HG03159 (cell line): Measurements from ENCODE around the gene OR10AD1.

Experiments
- ATAC-seq: cut with Tn5 transposase; IDR thresholded peaks from one replicate; pipeline ENCODE4 v1.9.1; 2021; ENCODE audit warnings: mild to moderate bottlenecking, moderate library complexity; ENCODE audit not compliant: unreplicated experiment

Gene OR10AD1

GRCh38 chr12:48192861-48193260 lies 10.2 kb downstream of the OR10AD1 start:
- ATAC-seq: no peak

GRCh38 chr12:48191096-48191495 lies 12.0 kb downstream of the OR10AD1 start:
- no peak for ATAC-seq

- ATAC-seq: peak; percentile 53
Measured at GRCh38 chr12:48189331-48190125, 13.6 kb downstream of the OR10AD1 start.

DNA sequence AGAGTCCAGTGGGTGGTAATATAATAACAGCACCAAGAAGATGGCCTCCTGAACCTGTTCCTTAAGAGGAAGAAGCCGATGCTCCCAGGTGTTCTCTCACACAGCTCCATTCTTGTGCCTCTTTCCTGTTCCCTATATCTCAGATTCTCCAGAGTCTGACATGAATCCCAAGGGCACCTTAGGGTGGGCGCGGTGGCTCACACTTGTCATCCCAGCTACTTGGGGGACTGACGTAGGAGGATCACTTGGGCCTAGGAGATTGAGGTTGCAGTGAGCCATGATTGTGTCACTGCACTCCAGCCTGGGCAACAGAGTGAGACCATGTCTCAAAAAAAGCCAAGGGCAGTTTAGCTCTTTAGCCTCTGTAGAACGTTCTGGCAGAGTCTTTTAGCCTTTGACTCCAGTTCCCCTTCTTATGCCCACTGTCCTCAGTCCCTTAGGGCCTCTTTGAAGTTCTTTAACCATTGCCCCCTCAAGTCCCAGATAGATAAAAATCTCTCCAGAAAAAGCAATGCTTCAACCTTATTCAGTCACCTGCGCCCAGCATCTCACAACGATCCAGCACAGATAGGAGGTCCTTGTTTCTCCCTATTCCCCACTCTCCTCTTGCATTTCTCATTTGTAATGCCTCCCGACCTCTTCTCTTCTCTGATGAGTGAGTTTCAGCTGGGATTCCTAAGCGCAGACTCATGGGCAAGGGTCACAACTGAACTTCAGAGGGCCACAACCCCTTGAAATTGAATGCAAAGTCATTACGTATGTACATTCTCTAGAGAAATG lies 15.0 kb downstream of the OR10AD1 start:
- ATAC-seq: no peak

DNA sequence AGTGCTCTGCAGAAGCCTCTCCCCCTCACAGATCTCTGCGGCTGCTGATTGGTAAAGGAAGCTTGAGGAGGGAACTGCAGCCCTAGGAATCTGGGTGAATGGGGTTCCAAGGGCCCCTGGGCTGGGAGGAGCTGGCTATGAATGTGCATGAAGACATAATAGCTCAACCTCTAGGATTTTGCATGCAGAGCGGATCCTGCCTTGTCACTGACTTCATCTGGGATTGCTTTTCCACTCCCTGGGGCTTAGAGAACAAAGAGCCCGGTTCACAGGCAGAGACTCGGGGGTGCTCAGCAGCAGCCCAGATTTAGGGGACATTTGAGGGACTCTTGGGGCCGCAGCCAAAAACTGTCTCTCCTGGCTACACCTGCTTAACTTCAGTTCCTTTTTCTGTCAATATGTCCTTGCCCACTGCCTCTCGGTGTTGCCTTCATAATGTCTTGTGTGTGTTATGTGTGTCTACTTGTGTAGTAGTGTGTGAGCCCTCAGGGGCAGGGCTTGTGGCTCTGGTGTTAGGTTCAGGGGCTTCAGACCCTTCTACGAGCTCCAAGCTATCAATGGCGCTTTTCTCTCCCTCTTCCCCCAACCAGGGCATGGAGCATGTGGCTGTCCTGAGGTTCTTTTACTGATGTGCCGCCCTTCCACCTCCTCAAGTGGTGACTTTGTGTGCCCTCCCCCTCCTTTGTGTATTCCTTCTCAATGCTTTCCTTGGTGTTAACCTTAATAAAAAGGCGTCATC lies 17.7 kb downstream of the OR10AD1 start:
- ATAC-seq: no peak

DNA sequence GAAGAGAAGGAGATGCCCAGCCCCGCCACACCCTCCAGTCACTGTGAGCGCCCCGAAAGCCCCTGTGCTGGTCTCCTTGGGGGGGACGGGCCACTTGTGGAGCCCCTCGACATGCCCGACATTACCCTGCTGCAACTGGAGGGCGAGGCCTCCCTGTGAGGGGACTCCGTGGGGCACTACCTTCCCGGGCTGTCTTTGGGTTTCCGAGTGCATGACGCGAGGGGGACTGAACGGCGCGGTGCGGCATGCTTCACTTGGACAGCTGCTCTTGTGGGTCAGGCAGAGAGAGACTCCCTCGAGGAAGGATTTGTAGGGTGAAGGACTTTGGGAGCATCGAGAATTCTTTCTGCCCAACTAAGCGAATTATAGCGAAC lies 18.6 kb downstream of the OR10AD1 start:
- ATAC-seq: no peak

- no peak for ATAC-seq
Measured at GRCh38 chr12:48183876-48184548, 19.1 kb downstream of the OR10AD1 start.

DNA sequence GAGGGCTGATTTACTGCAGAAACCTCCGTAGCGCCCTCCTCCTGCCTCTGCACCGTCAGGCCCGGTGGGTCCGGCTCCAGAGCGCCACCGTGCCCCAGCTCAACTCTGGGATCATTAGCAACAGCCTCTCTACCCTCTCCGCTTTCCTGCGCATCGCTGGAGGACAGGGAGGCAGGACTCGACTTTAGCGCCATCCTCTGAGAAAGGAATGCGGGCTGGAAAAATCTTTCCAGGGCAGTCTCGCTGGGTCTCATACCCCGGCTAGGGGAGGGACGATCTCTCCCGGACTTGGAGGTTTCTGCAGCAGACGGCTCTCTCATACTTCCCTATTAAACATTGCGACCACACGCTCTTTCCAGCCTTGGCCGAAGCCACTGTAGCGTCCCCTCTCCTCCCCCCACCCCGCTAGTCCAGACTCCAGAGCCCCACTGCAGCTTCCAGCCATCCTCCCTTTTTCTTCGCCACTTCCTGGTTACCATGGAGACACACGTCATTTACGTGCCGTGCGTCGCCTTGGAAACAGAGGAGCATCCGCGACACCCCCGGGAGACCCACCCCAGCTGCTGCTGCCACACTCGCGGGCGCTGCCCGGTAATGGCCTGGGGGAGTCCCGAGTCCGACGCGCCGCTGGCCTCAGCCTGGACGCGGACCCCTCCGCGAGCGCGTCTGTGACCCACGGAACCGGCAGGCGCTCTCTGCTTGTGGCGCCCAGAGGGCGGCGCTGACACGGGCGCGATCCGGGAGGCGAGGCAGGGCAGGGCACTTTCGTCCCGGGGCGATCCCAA lies 19.8 kb downstream of the OR10AD1 start, which contains the start of gene CCDC184:
Gene CCDC184 (plus strand): TSS at position 554 of the 785 bp plus-strand sequence. CDS start 479 bp downstream, outside the sequence.
- ATAC-seq: peak; percentile 60

DNA sequence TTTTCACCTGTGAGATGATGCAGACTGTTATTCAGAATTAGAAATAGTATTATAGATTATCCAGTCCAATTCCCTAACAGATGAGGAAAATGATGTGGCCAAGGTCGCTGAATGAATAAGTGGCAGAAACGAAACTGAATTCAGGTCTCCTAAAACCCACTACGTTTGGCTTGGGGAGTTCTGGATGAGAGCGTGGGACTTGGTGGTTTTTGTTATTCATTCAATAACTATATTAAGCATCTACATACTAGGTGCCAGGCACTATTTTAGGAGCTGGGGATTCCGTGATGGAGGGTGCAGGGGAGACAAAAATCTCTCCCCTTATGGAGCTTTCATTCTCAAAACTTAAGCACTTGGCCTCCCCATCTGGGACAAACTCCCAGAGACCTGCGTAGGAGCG lies 20.5 kb downstream of the OR10AD1 start:
- peak; percentile 7 for ATAC-seq

DNA sequence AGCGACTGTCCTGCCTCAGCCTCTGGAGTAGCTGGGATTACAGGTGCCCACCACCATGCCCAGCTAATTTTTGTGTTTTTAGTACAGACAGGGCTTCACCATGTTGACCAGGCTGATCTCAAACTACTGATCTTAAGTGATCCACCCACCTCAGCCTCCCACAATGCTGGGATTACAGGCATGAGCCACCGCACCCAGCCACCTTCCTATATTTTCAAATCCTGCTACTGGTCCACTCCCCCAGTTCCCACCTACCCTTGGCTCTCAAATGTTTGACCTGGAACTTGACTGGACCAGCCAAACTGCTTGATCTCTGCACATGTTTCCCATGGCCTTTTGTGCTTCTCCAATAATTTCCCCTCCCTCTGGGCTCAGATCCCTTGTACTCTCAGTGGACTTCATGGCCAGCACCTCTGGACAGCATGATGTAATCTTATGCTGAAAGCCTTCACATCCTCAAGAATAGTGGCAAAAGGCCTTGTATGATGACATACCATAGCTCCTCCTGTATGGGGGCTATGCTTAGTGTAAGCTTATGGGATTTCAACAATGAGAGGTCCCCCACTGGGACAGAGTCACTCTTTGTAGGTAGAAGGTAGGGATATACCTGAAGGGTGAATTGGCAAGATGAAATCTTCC lies 22.1 kb downstream of the OR10AD1 start:
- ATAC-seq: no peak

DNA sequence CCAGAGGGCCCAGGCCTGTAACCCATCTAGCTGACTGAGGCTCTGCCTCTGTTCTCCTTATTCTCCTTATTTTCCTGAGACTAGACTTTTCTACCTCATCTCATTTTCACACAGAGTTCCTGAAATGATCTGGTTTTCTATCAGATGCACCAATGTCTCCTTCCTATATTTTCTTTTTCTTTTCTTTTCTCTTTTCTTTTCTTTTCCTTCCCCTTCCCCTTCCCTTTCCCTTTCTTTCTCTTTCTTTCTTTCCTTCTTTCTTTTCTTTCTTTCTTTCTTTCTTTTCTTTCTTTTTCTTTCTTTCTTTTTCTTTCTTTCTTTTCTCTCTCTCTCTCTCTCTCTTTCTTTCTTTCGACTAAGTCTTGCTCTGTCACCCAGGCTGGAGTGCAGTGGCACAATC lies 22.7 kb downstream of the OR10AD1 start:
- no peak for ATAC-seq

DNA sequence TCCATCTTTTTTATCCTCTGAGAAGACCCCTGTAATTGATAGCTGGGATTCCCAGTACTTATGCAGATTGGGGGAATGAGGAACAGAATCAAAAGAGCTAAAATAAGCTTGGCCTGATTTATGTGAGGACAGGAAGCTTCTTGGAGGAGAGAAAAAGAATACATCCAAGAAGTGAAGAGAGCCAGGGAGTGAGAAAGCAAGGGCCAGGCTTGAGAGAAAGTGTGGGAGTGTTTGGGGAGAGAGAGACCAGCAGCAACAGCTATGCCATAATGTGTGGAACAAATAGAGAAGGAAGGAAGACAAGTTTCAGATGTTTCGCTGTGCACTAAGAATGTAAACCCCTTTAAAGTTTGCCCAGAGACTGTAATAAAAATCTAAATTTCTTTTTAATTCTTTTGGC lies 23.6 kb downstream of the OR10AD1 start:
- no peak for ATAC-seq

GRCh38 chr12:48177982-48178381 lies 25.1 kb downstream of the OR10AD1 start:
- ATAC-seq: no peak

GRCh38 chr12:48176417-48176751 lies 26.7 kb downstream of the OR10AD1 start:
- ATAC-seq: no peak

- ATAC-seq: no peak
Measured at GRCh38 chr12:48175613-48176416, 27.3 kb downstream of the OR10AD1 start.

GRCh38 chr12:48169011-48169410 lies 34.1 kb downstream of the OR10AD1 start:
- no peak for ATAC-seq

DNA sequence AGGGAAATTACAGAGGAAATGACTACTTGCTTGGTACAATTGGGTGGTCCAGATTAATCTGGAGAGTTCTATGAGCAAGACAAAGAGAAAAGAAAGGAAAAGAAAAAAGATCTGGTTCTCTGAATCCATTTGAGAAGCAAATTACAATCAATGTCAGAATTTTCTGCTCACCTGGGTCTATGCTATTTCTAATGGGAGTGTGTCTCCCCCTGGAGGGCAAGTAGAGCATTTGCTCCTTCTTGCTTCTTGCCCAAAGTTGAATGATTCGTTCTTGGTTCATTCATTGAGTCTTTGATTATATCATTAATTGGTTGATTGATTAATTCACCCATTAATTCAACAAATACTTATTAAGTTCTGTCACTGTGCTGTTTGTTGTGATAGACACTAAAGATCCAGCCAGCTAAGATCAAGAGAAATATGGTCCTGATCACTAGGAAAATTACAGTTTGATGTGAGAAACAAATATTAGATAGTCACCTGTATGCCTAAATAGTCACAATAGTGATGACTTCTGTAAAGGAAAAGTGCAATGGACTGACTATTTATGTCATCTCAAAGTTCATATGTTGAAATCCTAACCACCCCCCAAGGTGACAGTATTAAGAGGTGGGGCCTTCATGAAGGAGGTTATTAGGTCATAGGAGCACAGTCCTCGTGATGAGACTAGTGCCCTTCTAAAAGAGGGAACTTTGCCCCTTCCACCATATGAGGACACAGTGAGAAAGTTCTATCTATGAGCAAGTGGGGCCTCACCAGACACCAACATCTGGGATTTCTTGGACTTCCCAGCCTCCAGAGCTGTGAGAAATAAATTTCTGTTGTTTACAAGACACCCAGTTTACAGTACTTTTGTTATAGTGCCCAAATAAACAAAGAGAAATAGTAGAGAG lies 37.8 kb downstream of the OR10AD1 start:
- ATAC-seq: no peak

GRCh38 chr12:48164451-48164850 lies 38.6 kb downstream of the OR10AD1 start:
- ATAC-seq: no peak
